Heart left ventricle (tissue), 13 donors: ENCODE results near the gene CHORDC1.

ENCODE experiments used
- POLR2A ChIP-seq, 2 donors: fragments of 450-650 bp; IDR thresholded peaks; one replicate each; pipeline ENCODE4 v1.6.1; 2017; ENCODE audit warnings: antibody characterized with exemption in 2 of 2, mild to moderate bottlenecking in 2 of 2, moderate library complexity in 2 of 2
- TF ChIP-seq, protein P1 (sequence below), 12 donors: fragments of 200-600 bp; sonication (generic) in 4 of 12; IDR thresholded peaks; one replicate each; pipeline versions ENCODE4 v1.5.0 to v1.8.0; 2018 to 2022; ENCODE audit warnings: antibody characterized with exemption in 12 of 12, mild to moderate bottlenecking in 5 of 12
- donor health status: ischemic (EF 13 %, LVEDD 7.1; RV severe dilation, severe dysfunction).
- donor health status: DM: no; HTN: yes; CAD: no.
- donor health status: DM: no; HTN: no; CAD: no.
- donor health status: ischemic (EF 25% LVEDD 6.9; RV normal size, moderate dysfunction).
- donor health status: ischemic (EF 25% LVEDD 5.7; RV mildly dilated, moderate dysfunction).
- donor health status: ischemic (EF 35%, LVEDD 5.7; RV mildly dilated, moderate dysfunction).
- donor health status: nonischemic (EF 11% LVEDD 7.7; RV severe dilation, severe dysfunction).
- donor health status: DM: yes; HTN: yes; CAD: no.
- donor health status: PGD.
- donor health status: ischemic (EF 29% LVEDD 5.4; RV normal size, mild dysfunction).
- donor health status: nonischemic (EF 23%, LVEDD 6.1; RV moderate dilation, normal function).

DNA sequence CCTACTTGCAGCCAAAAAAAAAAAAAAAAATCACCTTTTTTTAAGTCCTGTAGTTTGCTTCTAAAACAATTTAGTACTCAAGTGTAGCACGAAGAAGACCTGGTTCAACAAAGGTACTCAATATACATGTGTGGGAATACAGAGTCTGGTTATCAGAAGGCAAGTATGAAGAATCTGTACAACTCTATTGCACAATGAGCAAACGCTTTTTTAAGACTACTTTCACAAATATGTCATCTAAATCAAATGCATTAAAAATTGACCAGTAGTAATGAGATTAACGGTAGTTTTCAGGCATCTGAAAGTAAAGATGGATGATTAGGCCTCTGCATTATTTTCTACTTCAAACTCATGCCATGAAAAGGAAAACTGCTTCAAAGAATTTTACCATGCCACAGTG is 9.5 kb downstream of the CHORDC1 start:
- no peak for TF ChIP-seq POLR2A (IDR thresholded peaks at IDR 0.05)
- TF ChIP-seq, protein P1, sequence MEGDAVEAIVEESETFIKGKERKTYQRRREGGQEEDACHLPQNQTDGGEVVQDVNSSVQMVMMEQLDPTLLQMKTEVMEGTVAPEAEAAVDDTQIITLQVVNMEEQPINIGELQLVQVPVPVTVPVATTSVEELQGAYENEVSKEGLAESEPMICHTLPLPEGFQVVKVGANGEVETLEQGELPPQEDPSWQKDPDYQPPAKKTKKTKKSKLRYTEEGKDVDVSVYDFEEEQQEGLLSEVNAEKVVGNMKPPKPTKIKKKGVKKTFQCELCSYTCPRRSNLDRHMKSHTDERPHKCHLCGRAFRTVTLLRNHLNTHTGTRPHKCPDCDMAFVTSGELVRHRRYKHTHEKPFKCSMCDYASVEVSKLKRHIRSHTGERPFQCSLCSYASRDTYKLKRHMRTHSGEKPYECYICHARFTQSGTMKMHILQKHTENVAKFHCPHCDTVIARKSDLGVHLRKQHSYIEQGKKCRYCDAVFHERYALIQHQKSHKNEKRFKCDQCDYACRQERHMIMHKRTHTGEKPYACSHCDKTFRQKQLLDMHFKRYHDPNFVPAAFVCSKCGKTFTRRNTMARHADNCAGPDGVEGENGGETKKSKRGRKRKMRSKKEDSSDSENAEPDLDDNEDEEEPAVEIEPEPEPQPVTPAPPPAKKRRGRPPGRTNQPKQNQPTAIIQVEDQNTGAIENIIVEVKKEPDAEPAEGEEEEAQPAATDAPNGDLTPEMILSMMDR (IDR thresholded peaks at IDR 0.05), result no peak
